Raji (cell line): Measurements from ENCODE around the gene DYSF.

Experiments used
- POLR2A ChIP-seq: IDR thresholded peaks from 2 replicates; pipeline ENCODE4 v1.6.1; 2011; ENCODE audit warnings: low read depth, low read length, control low read depth; ENCODE audit not compliant: insufficient read depth

Gene DYSF

GRCh38 chr2:71683666-71684065, 230.3 kb downstream of the DYSF start:
- no peak for TF ChIP-seq POLR2A

GRCh38 chr2:71684226-71685072, 231.1 kb downstream of the DYSF start:
- TF ChIP-seq POLR2A, result no peak

GRCh38 chr2:71685073-71685848, 231.9 kb downstream of the DYSF start:
- no peak for TF ChIP-seq POLR2A

GRCh38 chr2:71685941-71686611, 232.7 kb downstream of the DYSF start:
- TF ChIP-seq POLR2A, result no peak

- TF ChIP-seq POLR2A, result no peak
Observed at GRCh38 chr2:71686781-71687180, 233.4 kb downstream of the DYSF start.

- no peak for TF ChIP-seq POLR2A
Observed at GRCh38 chr2:71687412-71687811, 234.1 kb downstream of the DYSF start.

GRCh38 chr2:71688530-71688929, 235.2 kb downstream of the DYSF start:
- no peak for TF ChIP-seq POLR2A

DNA sequence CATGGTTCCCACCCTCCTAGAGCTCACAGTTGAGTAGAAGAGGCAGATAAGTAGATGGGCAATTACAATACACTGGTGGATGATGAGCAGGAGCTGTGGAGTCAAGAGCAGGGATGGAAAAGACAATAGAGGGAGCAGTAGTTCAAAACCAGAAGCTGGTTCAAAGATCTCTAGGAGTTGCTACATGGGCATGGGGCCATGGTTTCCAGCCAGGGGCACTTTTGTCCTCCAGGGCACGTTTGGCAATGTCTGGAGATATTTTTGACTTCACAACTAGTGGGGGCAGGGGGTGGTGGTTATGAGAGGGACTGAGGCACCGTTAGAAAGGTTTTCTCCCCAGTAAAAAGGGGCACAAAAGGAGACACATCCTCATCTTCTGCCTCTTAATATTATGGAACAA, 236.0 kb downstream of the DYSF start:
- no peak for TF ChIP-seq POLR2A

DNA sequence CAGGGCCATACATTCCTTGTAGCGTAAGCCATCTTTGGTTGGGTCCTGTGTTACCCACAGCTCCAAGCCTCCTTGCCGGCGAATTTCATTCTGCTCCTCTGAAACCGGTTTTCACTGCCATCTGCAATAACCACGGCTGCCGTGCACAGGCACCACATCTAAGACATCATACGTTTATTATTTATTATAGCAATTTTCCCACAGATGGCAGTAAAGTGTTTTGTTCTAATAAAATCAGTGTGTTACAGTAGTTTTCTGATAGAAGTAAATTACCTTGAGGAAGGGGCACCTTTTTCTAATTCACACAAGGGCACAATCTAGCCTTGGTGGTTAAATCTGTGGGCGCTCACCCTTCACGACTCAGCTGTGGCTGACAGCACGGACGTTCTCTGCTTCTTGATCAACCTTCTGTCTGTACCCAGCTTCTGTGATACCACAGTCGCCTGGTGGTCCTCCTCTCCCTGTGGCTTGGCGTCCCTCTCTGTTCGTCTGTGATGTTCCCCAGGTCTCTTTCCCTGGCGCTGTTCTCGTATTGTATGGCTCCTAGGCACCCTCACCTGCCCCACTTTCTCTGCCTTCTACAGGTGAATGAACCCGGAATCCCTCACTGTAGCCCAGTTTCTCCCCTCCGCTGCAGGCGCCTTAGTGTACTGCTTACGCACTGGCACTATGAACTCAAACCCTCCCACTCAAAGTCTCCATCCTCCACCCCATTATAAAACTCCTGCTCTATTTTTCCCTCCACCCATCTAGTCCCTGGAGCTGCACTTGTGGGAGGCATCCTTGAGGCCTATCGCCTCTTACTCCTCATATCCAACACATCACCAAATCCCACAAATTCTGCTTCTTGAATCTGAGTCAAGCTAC, 236.8 kb downstream of the DYSF start:
- TF ChIP-seq POLR2A, result no peak

DNA sequence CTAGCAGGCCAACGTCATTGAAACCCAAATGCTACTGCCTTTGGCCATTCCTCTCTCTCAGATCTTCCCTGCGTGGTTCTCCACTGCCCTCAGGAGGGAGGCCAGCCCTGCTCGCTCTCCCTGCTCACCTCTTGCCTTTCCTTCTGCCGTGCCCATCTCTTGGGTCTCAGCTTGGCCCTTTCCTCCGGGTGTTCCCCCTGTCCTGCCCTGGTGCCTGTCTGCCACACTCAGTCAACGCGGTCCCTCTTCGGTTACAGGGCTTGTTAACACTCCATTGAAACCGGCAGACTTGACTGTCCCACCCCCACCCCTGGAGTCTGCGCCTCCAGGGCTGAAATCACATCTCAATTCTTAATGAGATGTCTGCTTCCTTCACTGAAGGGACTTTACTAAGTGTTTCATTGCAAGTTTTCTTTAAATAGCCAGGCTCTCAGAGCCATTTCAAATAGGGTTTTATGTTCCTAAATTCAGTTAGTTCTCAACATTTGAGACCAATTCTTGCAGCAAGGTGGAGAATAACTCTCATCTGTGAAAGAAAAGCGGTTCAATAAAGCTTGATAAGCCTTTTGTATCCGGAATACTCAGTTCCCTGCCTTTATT, 237.6 kb downstream of the DYSF start:
- TF ChIP-seq POLR2A, result no peak

DNA sequence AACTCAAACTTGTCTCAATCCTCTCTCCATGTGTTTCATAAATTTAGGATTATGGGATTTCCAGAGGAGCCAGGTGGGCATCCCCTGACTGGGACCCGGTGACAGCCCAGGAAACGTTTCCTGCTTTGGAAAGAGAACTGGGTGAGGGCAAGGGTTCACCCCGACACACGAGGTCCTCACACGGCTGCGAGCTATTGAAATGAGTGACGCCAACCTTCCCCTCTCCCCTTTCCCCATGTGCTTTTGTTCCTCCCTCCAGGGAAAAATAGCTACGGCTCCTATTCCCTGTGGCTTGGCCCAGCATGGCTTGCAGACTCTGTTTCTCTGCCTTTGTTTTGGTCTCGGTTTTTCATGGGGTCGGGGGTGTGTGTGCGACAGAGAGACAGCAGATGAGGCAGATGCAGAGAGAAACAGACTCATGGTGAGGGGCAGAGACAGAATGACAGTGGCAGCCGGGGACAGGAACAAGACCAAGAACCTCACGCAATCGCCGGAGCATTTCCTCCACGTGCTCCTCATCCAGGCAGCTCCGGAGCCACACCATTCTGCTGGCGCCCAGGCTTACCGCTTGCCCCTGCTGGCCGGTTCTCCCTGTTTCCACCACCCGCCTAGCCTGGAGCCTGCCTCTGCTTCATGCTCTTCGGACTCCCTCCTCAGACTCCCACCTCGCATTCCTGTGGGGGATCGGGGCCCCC, 238.5 kb downstream of the DYSF start:
- TF ChIP-seq POLR2A, result no peak

- no peak for TF ChIP-seq POLR2A
Observed at GRCh38 chr2:71692621-71693277, 239.4 kb downstream of the DYSF start.
